Measurements from ENCODE around the gene PCDH19.

DNA sequence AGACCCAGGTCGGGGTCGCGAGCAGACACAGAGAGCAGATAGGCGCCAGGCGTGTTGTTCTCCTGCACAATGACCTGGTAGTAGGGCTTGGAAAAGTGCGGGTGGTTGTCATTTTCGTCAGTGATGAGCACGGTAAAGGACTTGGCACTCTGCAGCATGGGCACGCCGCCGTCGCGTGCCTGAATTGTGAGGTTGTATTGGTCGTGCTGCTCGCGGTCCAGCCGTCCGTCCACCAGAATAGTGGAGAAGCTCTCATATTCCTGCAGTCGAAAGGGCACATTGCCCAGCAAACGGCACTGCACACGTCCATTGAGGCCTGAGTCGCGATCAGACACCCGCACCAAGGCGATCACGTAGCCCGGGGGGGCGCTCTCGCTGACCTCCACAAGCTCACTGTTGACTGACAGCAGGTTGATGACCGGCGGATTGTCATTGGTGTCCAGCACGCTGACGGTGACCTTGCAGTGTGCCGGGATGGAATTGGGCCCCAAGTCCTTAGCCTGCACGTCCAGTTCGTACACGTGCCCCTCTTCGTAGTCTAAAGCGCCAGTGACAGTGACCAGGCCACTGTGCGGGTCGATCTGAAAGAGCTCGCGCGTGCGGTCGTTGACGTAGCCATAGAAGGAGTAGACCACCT lies 2.8 kb downstream of the PCDH19 start:
- TF ChIP-seq, protein P1, sequence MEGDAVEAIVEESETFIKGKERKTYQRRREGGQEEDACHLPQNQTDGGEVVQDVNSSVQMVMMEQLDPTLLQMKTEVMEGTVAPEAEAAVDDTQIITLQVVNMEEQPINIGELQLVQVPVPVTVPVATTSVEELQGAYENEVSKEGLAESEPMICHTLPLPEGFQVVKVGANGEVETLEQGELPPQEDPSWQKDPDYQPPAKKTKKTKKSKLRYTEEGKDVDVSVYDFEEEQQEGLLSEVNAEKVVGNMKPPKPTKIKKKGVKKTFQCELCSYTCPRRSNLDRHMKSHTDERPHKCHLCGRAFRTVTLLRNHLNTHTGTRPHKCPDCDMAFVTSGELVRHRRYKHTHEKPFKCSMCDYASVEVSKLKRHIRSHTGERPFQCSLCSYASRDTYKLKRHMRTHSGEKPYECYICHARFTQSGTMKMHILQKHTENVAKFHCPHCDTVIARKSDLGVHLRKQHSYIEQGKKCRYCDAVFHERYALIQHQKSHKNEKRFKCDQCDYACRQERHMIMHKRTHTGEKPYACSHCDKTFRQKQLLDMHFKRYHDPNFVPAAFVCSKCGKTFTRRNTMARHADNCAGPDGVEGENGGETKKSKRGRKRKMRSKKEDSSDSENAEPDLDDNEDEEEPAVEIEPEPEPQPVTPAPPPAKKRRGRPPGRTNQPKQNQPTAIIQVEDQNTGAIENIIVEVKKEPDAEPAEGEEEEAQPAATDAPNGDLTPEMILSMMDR (IDR thresholded peaks at IDR 0.05; ENCODE audit: insufficient read depth, low read length) = no peak
- no peak for TF ChIP-seq POLR2AphosphoS5 (IDR thresholded peaks at IDR 0.05; ENCODE audit: low read depth)
